ENCODE data around the gene EDN1.

Gene EDN1

DNA sequence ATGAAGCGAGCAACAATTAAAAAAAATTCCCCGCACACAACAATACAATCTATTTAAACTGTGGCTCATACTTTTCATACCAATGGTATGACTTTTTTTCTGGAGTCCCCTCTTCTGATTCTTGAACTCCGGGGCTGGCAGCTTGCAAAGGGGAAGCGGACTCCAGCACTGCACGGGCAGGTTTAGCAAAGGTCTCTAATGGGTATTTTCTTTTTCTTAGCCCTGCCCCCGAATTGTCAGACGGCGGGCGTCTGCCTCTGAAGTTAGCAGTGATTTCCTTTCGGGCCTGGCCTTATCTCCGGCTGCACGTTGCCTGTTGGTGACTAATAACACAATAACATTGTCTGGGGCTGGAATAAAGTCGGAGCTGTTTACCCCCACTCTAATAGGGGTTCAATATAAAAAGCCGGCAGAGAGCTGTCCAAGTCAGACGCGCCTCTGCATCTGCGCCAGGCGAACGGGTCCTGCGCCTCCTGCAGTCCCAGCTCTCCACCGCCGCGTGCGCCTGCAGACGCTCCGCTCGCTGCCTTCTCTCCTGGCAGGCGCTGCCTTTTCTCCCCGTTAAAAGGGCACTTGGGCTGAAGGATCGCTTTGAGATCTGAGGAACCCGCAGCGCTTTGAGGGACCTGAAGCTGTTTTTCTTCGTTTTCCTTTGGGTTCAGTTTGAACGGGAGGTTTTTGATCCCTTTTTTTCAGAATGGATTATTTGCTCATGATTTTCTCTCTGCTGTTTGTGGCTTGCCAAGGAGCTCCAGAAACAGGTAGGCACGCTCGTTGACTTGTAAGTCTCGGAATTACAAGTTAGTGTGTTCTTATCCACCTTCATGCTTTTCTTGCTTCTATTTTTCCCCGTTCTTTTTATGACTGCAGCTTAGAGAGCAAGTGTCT lies at the start of gene EDN1:
EDN1 (plus strand) TSS at position 429 of the 888 bp plus-strand sequence; CDS start at position 698, 269 bp downstream.
- peak; percentile 6 for DNase-seq

DNA sequence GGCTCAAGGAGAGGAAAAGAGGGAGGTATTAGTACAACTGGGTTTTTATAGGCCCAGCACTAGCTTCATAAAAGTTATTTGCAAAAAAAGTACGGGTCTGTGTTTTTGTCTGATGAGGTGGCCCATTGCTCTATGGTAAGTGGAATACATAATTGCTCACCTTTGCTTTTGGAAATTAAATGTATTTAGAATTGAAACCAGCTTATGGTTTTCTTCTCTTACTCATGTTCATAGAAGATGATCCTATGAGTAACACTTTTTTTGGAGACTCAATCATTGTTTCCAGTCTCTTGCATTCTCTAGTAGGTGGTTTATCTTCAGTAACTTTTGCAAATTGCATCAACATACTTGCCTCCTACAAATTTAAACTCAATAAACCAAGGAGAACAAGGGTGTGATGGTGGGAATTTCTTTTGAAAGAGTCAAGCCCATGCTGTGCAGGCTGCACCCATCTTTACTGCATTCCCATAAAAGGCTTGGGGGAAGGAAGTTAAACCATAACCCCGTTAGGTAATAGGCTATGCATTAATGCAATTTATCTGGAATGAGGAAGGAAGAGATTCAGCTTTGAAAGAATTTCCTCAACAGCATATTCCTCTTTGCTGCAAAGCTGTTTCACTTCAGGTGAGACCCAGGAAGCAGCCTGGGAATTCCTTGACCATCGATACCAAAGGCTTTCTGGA lies 48.5 kb upstream of the EDN1 start:
- DNase-seq = no peak

DNA sequence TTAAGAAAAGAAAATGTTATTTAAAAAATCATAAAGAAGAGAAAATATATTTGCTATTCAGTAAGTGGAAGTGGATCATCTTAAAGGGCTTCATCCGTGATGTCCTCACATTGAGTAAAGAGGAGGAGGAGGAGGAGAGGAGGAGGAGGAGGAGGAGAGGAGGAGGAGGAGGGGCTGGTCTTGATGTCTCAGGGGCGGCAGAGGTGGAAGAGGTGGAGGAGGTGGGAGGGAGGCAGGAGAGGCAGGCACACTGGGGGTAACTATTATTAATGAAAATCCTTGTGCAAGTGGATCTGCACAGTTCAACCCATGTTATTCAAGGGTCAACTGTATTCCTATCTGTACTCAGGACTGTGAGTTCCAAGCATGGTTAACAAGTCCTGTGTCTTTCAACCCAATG lies 47.0 kb upstream of the EDN1 start:
- DNase-seq = no peak

DNA sequence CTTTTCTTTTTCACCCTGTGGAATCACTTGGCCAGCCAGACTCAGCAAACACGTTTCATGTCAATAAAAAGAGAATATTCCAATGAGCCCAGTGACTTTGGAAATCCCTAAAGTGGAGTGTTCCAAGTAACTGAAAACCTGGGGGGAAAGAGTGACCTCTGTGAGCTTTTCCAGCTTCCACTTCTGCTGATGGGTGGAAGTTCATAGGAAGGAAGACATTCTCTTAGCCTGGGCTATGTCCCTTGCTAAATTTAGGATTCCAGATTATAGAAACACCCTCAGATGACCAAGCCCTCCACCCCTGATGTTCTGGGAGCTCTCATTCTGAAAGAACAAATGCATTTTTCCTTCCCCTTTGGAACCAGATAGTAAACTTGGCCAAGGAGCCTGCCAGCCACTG lies 44.8 kb upstream of the EDN1 start:
- no peak for DNase-seq

DNA sequence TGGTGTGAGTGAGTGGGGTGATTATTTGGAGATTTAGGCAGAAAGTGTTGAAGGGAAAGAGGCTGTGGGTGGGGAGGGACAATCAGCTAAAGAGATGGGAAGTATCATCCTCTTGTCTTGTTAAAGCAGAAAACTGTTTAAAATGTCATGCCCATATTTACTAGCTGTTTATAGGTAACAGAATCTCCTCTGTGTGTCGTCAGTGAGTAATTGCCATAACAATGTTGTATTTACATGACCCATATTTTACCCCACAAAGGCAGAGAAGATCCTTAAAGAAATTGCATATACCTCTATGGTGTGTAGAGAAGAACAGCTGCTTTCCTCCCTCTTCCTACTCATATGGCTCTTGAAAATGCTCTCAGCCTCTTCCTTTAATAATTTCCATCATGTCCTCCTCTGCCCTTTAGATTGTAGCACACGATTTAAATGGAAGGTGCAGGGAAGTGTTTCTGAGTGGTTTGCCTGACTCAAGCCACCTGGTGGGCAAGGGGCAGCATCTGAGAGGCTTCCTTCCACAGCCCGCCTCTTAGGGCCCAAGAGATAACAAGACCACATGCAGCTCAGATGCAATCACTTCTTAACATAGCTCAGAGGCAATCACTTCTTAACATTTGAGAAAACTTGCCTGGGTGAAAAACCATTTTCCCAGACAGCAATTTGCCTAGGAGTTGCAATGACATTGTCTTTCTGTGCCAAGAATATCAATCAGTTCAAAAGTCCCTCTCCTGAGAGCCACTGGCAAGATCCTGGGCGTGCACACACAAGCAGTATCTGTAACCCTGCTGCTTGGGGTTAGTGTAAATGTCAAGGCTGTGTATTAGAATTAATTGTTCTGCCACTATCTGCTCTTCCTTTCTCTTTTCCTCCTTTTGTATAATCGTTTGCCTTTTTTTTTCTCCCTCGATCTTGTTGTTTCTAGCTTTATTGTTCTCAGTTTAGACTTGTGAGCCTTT lies 44.1 kb upstream of the EDN1 start:
- DNase-seq = no peak

DNA sequence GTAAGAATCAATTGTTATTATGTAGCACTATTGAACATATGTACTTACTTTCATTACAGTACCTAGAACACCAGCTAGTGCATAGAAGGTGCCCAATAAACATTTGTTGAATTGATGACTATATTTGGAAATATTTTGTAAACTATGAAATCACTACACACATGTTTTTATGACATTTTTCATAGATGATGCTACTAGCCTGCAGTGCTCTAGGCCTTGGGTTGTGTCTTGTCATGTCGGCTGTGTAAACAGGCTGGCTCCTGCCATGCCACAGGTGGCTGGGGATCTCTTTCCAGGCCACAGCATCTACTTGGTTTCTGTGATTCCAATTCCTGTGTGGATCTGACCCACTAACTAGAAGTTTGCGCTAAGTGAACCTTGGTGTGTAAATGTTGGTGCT lies 43.3 kb upstream of the EDN1 start:
- DNase-seq = no peak

DNA sequence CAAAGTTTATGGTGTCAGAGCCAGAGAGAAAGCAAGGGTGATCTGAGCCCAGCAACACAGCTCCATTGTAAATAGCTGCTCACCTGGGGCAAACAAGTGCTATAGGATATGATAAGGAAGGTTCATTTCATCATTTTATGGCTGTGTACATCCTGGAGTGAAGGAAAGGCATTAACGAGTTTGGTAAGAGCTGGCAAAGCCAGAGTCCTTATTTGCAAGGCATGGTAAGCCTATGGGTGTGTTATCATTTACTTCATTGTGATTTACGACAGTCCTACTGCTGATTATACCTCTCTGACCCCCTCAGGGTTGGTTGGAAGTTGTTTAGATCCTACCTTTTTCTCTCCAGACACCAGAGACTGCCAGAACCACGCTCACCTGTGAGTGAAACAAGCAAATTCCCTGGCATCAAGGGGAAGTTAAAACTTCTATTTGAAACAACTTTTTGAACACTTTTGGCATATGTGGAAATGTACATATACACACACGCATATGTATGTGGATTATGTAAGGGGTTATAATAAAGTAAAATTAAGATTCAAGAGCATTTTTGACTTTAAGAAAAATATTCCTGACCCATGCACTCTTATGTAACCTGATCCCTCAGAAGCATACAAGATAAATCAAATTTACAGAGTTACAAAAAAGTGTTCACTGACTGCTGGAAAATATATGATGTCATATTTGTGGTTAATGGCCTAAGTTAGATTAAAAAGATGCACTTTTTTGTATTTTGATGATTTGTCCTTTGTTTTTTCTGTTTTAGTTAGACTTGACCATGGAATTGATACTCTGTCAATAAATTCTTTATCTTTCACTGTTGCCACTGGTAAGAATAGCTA lies 40.4 kb upstream of the EDN1 start:
- DNase-seq = no peak

DNA sequence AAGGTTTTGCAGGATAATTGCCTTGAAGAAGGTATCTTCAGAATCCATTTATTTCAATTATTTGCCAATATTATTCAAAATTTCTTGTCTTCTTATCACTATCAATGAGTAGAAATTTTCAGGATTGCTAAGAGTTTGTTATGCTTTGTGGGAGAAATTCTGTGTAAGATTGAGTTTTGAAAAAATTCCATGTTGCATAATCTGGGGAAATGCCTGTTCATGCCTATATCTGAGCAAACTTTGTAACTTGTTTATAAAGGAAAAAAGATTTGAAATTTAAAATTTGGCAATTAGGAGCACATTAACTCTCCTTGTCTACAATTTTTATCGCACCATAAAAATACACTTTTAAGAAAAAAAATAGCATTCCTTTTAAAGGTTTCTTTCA lies 39.8 kb upstream of the EDN1 start:
- no peak for DNase-seq

DNA sequence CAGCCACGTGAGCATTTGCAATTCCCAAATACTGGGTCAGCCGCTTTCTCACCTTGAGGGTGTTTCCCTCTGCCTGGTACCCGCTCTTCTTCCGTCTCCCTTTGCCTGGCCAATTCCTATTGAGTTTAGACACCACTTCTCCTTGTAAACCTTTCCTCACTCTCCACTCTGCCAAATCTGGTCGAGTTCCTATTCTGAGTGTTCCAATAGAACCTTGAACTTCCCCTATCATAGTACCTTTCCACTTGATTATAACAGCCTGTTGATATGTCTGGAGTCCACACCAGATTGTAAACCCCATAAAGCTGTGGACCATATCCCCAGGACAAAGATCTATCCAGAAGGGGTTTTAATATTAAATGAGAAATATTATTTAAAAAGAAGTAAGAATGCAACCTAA lies 36.0 kb upstream of the EDN1 start:
- DNase-seq = no peak

DNA sequence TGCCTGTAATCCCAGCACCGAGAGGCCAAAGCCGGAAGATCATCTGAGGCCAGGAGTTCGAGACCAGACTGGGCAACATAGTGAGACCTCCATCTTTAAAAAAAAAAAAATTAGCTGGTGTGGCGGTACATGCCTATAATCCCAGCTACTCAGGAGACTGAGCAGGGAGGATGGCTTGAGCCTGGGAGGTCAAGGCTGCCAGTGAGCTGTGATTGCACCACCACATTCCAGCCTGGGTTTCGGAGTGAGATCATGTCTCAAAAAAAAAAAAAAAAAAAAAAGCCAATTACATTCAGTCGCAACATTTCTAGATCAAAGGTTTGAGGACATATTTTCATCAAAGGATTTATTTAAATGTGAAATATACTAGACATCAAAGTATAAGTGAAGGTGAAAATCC lies 32.0 kb upstream of the EDN1 start:
- no peak for DNase-seq

DNA sequence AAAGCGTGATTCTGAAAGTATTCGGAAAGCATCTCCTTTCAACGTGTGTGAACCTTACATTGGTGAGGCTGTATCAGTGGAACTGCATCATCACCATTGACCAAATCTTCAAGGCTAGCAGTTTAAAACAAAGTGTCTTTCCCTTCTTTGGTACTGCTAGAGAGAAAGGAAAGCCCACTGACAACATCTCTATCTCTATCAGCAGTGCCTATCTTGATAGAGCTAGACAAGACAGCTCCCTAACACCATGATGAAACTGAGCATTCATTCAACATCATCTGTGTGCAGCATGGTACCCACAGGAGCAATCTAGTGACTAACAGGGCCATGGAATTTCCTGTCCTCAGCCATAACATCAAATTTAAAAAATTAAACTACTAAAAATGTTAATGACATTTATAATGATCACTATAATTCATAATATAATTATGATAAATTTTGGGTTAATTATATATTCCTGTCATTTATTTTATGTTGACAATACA lies 31.5 kb upstream of the EDN1 start:
- no peak for DNase-seq

DNA sequence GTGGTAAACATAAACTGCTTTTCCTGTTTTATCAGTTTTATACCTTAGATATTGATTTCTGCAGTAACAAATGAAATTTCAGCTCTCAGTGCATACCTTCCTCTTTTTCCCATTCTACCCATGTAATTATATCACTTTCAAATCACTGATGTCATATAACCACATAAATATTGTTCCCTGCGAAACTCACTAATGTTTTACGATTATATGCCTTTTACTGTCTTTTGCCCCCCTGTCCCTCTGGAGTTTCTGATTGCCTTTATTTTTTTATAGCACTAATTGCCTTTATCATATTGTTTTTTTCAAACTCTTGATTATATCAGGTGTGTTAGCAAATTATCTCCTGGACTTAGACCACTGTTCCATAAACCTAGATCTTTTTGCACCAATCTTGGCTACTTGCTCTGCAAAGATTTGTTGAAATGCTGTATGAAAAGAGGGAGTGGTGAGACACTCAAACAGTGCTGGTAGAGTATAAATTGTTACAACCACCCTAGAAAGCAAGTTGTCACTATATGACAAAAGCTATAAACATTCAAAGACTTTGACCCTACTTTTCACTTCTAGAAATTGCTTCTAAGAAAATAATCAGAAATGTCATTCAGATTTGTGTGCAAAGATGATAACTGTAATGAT lies 29.6 kb upstream of the EDN1 start:
- no peak for DNase-seq

DNA sequence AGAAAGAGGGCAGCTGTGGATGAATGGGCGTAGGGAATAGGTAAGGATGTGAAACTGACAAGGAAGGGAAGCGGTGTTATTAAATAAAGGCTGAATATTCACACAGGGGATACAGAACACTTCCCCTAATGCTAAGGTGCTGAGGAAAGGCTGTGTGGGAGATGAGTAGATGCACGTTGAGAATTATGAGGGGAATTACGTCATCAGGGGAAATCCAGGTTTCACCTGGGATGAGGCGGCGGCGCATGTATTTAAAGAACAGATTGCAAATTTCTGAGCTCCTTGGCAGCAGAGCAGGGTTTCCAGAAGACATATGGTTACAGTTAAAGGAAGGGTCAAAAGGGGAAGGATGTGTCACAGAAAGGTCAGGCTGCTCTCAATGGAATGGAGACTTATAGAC lies 28.7 kb upstream of the EDN1 start:
- DNase-seq = no peak

DNA sequence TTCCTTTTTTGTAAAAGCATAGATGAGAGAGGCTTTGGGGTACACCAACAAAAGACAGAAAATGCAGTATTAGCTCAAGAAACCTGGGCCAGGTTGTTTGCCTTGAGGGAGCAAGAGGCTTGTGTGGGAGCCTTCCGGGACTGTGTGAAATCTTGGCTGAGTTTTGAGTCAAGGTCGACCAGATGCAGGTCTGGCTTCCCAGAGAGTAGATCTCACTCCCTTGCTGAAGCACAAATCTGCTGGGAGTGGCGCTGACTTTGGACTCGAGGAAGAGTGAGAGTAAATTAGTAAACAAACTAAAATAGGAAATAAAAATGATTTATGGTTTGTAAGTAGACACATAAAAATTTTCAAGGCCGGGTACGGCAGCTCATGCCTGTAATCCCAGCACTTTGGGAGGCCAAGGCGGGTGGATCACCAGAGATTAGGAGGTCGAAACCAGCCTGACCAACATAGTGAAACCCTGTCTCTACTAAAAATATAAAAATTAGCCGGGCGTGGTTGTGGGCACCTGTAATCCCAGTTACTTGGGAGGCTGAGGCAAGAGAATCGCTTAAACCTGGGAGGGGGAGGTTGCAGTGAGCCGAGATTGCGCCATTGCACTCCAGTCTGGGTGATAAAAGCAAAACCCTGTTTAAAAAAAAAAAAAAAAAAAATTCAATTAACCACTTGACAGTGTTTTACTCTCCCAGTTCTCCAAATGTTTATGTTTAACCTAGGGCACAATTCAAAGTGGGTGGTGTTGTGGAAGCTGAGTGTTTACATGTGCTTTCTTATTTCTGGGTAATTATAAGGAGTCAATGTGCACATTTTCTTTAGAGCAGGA lies 27.7 kb upstream of the EDN1 start:
- DNase-seq = no peak

DNA sequence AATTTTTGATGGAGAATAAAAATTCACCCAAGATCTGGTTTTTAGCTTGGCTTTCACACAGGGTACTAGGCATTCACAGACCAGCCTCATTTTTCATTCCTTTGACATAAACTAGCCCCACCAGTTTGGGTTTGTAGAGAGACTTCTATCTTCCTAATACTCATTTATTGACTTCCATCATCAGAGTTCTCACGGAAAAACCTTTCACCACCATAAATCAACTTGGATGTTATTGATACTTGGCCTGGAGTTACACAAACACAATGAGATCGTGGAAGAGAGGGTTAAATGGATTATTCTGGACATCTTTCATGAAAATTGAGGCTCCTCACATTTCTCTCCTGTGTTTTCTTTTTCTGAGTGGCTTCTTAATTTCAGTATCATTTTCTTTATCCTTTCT lies 26.8 kb upstream of the EDN1 start:
- no peak for DNase-seq

DNA sequence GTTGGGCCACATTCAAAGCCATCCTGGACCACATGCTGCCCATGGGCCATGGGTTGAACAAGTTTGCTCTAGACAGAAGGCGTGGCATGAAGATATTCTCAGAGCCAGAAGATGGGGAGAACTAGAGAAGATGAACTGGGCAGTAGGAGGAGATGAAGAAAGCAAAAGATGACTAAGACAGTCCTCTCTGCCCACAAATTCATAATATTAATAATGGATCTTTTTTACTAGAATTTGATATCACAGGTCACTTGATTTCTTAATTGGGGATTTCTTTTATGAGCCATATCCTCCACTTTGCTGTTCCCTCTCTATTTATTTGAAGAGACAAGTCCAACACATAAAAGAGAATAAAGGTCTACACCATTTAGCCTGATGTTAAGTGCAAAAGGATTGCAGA lies 25.5 kb upstream of the EDN1 start:
- no peak for DNase-seq

DNA sequence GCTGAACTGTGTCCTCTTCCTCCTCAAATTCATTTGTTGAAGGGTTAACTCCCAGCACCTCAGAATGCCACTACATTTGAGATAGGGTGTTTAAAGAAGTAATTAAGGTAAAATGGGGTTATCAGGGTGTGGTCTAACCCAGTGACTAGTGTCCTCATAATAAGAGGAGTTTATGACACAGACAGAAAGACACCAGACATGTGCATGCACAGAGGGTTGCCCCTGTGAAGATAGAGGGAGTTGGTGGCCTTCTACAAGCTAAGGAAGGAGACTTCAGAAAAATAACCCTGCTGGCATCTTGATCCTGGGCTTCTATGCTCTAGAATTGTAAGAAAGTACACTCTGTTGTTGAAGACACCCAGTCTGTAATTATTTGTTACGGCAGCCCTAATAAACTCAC lies 24.9 kb upstream of the EDN1 start:
- DNase-seq = no peak

DNA sequence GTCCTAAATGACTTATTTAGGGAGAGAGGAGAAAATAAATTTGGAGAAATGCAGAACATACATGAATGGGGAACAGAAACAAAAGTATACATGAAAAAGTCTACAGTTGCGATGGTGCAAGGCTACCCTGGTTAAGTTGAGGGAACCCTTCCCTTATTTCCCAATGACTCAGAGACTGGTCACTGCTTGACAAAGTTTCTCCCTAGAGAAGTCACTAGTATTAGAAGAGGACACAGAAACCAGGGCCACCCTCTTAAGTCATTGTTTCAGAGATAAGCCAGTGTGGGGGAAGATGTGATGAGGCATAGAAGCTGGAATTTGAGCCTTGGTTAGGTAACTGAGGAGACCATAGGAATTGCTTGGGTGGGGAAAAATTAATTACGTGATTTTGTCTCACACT lies 24.4 kb upstream of the EDN1 start:
- no peak for DNase-seq

DNA sequence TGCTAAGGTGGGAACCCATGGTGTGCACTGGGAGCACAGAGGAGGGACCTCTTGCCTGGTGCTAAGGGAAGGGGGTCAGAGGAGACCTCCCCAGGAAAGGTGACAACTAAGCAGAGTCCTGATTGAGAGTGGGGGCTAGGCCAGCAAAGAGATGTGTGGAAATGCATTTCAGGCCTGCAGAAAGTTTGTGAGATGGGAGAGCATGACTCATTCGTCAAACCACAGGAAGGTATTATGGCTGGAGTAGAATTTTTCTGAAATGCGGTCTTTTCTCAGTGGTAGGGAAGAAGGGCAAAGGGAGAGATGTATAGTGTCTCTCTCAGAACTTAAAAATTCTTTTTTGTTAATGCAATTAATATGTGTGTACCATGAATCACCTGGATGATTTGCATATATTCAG lies 23.6 kb upstream of the EDN1 start:
- DNase-seq = no peak

DNA sequence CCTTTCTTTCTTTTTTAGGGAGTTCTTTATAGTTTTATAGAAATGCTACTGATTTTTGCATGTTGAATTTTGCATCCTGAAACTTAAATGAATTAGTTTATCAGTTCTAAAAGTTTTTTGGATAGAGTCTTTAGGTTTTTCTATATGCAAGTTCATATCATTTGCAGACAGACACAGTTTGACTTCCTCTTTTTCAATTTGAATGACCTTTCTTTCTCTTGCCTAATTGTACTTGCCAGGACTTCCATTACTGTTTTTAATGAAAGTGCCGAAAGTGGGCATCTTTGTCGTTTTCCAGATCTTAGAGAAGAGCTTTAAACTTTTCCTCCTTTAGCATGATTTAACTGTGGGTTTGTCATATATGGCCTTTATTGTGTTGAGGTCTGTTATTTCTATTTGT lies 21.1 kb upstream of the EDN1 start:
- DNase-seq = no peak
